Measurements from ENCODE around the gene PPY. TPM values are rescaled to one million over a fixed set of nuclear protein-coding genes. Genes with fewer than 3 reads are reported as not detected.

PPY gene
- total RNA-seq, 2 donors from 2014 or later: 0.49 TPM; not detected in 1

DNA sequence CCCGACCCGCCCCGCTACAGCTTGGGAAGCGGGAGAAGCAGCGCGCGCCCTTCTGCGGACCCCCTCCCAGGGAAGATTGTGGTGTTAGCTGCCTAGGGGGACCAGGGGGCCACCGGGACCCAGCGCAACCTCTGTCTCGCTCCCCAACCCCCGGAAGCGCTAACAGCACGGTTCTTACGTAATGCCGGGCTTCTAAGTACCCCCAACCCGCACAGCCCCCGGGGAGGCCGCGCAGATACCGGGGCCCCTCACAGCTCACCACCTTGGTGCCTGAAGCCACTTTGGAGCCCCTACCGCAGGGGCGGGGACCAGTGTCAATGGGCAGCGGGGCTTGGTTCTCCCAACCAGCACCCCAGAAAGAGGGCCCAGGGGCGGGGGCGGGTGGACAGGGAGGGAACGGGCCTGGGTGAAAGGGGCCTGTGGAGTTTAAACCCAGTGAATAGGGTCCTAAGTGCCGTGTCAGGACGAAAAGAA, 35.3 kb downstream of the PPY start:
- intact Hi-C loops (cut with DNase I): no loop called here
- Histone ChIP-seq H3K36me3 (no peaks in the 10 kb centered on the region), H3K27me3 (peaks cover 44% of the 10 kb centered on the region), H3K4me1 (peaks cover 11% of the 10 kb centered on the region), H3K9ac (ENCODE audit: low read depth in 2 of 2, low read length in 2 of 2) (peak overlapping the region; percentile 12 to 76), H3K4me3 (peak overlapping the region; percentile 43), H3K9me3 (no peaks in the 10 kb centered on the region), H3K27ac (peak overlapping the region; percentile 57)
- DNase-seq: no peak
- no peak for TF ChIP-seq CTCF (IDR thresholded peaks at IDR 0.05)

GRCh38 chr17:43905985-43906852, 36.1 kb downstream of the PPY start:
- no peak for TF ChIP-seq CTCF (IDR thresholded peaks at IDR 0.05)
- intact Hi-C loops (cut with DNase I): no loop called here
- Histone ChIP-seq H3K27ac (no peak overlapping the region), H3K4me1 (peaks cover 11% of the 10 kb centered on the region), H3K9ac (ENCODE audit: low read depth in 2 of 2, low read length in 2 of 2) (peak overlapping the region; percentile 26 to 37), H3K9me3 (no peaks in the 10 kb centered on the region), H3K27me3 (peaks cover 44% of the 10 kb centered on the region), H3K4me3 (peak overlapping the region; percentile 43), H3K36me3 (no peaks in the 10 kb centered on the region)
- DNase-seq: peak; percentile 58

- no peak for TF ChIP-seq CTCF (IDR thresholded peaks at IDR 0.05)
- Histone ChIP-seq H3K9me3 (no peaks in the 10 kb centered on the region), H3K36me3 (no peaks in the 10 kb centered on the region), H3K9ac (ENCODE audit: low read depth in 2 of 2, low read length in 2 of 2) (no peak overlapping the region), H3K27me3 (peaks cover 44% of the 10 kb centered on the region), H3K4me3 (no peak overlapping the region), H3K27ac (no peak overlapping the region), H3K4me1 (peaks cover 13% of the 10 kb centered on the region)
- intact Hi-C loops (cut with DNase I): no loop called here
- DNase-seq: no peak
Measured at GRCh38 chr17:43905400-43905984, 36.8 kb downstream of the PPY start.

DNA sequence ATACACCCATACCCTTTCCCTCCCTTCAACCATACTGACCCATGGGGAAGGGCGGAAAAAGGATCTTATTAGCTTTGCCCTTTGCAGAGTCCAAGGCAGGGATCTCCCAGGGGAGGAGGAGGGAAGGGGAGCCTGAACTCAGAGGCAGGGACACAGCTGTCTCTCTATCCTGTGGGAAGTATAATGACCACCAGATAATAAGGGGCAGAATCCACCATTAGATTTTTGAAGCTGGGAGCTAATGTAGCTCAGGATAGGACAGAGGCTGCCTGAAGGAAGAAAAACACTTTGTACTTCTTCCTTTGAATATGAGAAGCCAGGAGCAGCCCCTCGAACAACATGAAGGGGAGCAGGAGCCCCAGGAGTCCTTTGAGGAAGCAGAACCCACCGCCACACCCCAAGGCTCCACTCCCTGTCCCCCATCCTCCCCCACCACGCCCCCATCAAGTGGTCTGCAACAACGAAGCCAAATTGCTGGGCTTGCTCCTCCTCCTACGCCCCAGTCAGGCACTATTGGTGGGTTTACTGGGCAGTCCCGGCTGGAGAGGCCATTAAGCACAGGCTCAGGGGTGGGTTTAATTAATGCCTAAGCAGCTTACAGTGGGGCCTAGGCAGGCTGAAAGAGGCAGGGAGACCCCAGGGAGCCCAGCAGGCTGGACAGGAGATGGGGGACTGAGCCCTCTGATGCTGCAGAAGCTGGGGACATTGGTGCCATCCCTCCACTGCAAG, 40.3 kb downstream of the PPY start:
- H3K27me3 ChIP-seq: peaks cover 18% of the 10 kb centered on the region
- H3K9me3 ChIP-seq: no peaks in the 10 kb centered on the region
- DNase-seq: no peak
- H3K27ac ChIP-seq: no peak overlapping the region
- H3K4me1 ChIP-seq: peaks cover 13% of the 10 kb centered on the region
- TF ChIP-seq CTCF (IDR thresholded peaks at IDR 0.05): no peak
- intact Hi-C loops (cut with DNase I): no loop called here
- no peak overlapping the region for H3K4me3 ChIP-seq
- H3K9ac ChIP-seq (ENCODE audit: low read depth in 2 of 2, low read length in 2 of 2): no peak overlapping the region
- no peaks in the 10 kb centered on the region for H3K36me3 ChIP-seq

Measured in colonic mucosa (tissue), 4 donors.